ENCODE data around the gene EPHA6.

EPHA6 gene

GRCh38 chr3:96836153-96836915 is 21.9 kb downstream of the EPHA6 start:
- Histone ChIP-seq H3K36me3 (ENCODE audit: insufficient read depth, low read length) (no peaks in the 10 kb centered on the region), H3K4me3 (ENCODE audit: low read depth, low read length) (no peak overlapping the region), H3K27ac (ENCODE audit: low read depth, low read length) (no peak overlapping the region), H2AFZ (ENCODE audit: low read length, unreplicated experiment) (no peak overlapping the region), H3K27me3 (ENCODE audit: insufficient read depth, low read length) (no peaks in the 10 kb centered on the region), H3K4me1 (ENCODE audit: control insufficient read depth, insufficient read depth, low read length, unreplicated experiment) (no peaks in the 10 kb centered on the region), H3K79me2 (ENCODE audit: control insufficient read depth, insufficient read depth, low read length, unreplicated experiment) (no peaks in the 10 kb centered on the region)

- no peak overlapping the region for H3K27ac ChIP-seq (ENCODE audit: low read depth, low read length)
- H3K27me3 ChIP-seq (ENCODE audit: insufficient read depth, low read length), result peaks cover 8% of the 10 kb centered on the region; the same call in 1 of the 2 replicates
- no peaks in the 10 kb centered on the region for H3K79me2 ChIP-seq (ENCODE audit: control insufficient read depth, insufficient read depth, low read length, unreplicated experiment)
- no peaks in the 10 kb centered on the region for H3K4me1 ChIP-seq (ENCODE audit: control insufficient read depth, insufficient read depth, low read length, unreplicated experiment)
- no peaks in the 10 kb centered on the region for H3K36me3 ChIP-seq (ENCODE audit: insufficient read depth, low read length)
- H3K4me3 ChIP-seq (ENCODE audit: low read depth, low read length), result no peak overlapping the region
- H2AFZ ChIP-seq (ENCODE audit: low read length, unreplicated experiment), result no peak overlapping the region
Measured at GRCh38 chr3:96843505-96844203, 29.3 kb downstream of the EPHA6 start.

DNA sequence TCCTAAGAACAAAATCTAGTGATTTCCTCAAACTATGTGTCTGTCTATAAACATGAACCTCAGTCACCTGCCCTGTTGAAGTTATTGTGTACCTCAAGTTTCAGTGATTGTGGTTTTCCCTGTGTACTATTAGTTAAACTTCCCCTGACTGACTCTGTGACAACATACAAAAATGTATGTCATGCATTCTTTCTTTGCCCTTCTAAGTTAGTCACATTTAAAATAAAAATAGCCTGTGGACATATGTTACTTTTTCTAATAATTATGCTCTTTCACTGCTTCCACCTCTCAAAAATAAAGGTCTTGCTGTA is 29.8 kb downstream of the EPHA6 start:
- H3K4me3 ChIP-seq (ENCODE audit: low read depth, low read length), result no peak overlapping the region

DNA sequence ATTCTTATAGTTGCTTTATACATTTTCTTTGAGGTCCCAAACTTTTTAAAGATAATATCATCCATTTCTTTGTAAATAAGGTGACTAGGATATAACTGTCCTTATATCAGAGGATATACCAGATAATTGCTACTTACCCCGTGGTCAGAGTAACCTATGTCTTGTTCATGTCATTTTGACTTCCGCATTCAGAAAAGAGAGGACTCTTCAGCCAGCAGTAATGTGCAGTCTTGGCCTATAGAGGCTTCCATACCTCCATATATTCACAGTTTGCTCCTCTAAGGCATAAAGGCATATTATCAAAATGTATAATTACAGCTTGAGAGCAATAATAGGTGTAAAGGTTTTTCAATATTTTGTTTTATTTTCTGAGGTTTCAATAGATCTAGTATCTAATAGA is 38.5 kb downstream of the EPHA6 start:
- H3K27me3 ChIP-seq (ENCODE audit: insufficient read depth, low read length), result peaks cover 8% of the 10 kb centered on the region; the same call in 1 of the 2 replicates
- H3K79me2 ChIP-seq (ENCODE audit: control insufficient read depth, insufficient read depth, low read length, unreplicated experiment), result no peaks in the 10 kb centered on the region
- H3K4me1 ChIP-seq (ENCODE audit: control insufficient read depth, insufficient read depth, low read length, unreplicated experiment), result no peaks in the 10 kb centered on the region
- H2AFZ ChIP-seq (ENCODE audit: low read length, unreplicated experiment), result no peak overlapping the region
- no peak overlapping the region for H3K4me3 ChIP-seq (ENCODE audit: low read depth, low read length)
- no peaks in the 10 kb centered on the region for H3K36me3 ChIP-seq (ENCODE audit: insufficient read depth, low read length)
- no peak overlapping the region for H3K27ac ChIP-seq (ENCODE audit: low read depth, low read length)

More for the DNA sequence above, 29.8 kb downstream of the EPHA6 start:
- Histone ChIP-seq H3K79me2 (ENCODE audit: control insufficient read depth, insufficient read depth, low read length, unreplicated experiment) (no peaks in the 10 kb centered on the region), H3K27me3 (ENCODE audit: insufficient read depth, low read length) (peaks cover 8% of the 10 kb centered on the region; the same call in 1 of the 2 replicates), H3K27ac (ENCODE audit: low read depth, low read length) (no peak overlapping the region), H2AFZ (ENCODE audit: low read length, unreplicated experiment) (no peak overlapping the region), H3K36me3 (ENCODE audit: insufficient read depth, low read length) (no peaks in the 10 kb centered on the region), H3K4me1 (ENCODE audit: control insufficient read depth, insufficient read depth, low read length, unreplicated experiment) (no peaks in the 10 kb centered on the region)

DNA sequence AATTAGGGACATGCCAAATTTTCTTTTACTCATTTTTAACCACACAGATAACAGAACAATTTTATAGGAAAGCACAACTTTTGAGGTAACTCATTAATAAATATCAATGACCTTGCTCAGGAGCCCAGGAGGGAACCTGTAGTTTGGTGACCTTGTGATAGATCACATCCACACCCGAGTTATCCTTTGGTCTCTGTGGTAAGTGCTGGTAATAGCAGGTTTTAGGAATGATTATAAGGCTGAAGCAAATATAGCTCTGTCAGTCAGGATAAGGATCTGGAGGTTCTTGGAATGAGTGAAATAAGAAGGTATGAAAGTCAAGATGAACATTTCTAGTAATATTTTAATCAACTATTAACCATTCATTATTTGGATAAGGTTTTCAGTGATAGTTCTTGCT is 46.5 kb downstream of the EPHA6 start:
- peaks cover 13% of the 10 kb centered on the region; the same call in 1 of the 2 replicates for H3K27me3 ChIP-seq (ENCODE audit: insufficient read depth, low read length)
- no peaks in the 10 kb centered on the region for H3K36me3 ChIP-seq (ENCODE audit: insufficient read depth, low read length)
- no peak overlapping the region for H2AFZ ChIP-seq (ENCODE audit: low read length, unreplicated experiment)
- H3K79me2 ChIP-seq (ENCODE audit: control insufficient read depth, insufficient read depth, low read length, unreplicated experiment), result no peaks in the 10 kb centered on the region
- H3K27ac ChIP-seq (ENCODE audit: low read depth, low read length), result no peak overlapping the region
- no peaks in the 10 kb centered on the region for H3K4me1 ChIP-seq (ENCODE audit: control insufficient read depth, insufficient read depth, low read length, unreplicated experiment)
- H3K4me3 ChIP-seq (ENCODE audit: low read depth, low read length), result no peak overlapping the region

- Histone ChIP-seq H3K27ac (ENCODE audit: low read depth, low read length) (no peak overlapping the region), H3K4me3 (ENCODE audit: low read depth, low read length) (no peak overlapping the region), H3K36me3 (ENCODE audit: insufficient read depth, low read length) (no peaks in the 10 kb centered on the region), H3K79me2 (ENCODE audit: control insufficient read depth, insufficient read depth, low read length, unreplicated experiment) (no peaks in the 10 kb centered on the region), H3K27me3 (ENCODE audit: insufficient read depth, low read length) (0 out of 2 replicates have a peak, but pooled peaks cover 1% of the 10 kb centered on the region), H3K4me1 (ENCODE audit: control insufficient read depth, insufficient read depth, low read length, unreplicated experiment) (no peaks in the 10 kb centered on the region), H2AFZ (ENCODE audit: low read length, unreplicated experiment) (no peak overlapping the region)
Measured at GRCh38 chr3:96863129-96863740, 48.8 kb downstream of the EPHA6 start.

GRCh38 chr3:96865605-96866004 is 51.2 kb downstream of the EPHA6 start:
- Histone ChIP-seq H3K36me3 (ENCODE audit: insufficient read depth, low read length) (no peaks in the 10 kb centered on the region), H3K27ac (ENCODE audit: low read depth, low read length) (no peak overlapping the region), H3K27me3 (ENCODE audit: insufficient read depth, low read length) (no peaks in the 10 kb centered on the region), H2AFZ (ENCODE audit: low read length, unreplicated experiment) (no peak overlapping the region), H3K79me2 (ENCODE audit: control insufficient read depth, insufficient read depth, low read length, unreplicated experiment) (no peaks in the 10 kb centered on the region), H3K4me3 (ENCODE audit: low read depth, low read length) (no peak overlapping the region), H3K4me1 (ENCODE audit: control insufficient read depth, insufficient read depth, low read length, unreplicated experiment) (no peaks in the 10 kb centered on the region)

DNA sequence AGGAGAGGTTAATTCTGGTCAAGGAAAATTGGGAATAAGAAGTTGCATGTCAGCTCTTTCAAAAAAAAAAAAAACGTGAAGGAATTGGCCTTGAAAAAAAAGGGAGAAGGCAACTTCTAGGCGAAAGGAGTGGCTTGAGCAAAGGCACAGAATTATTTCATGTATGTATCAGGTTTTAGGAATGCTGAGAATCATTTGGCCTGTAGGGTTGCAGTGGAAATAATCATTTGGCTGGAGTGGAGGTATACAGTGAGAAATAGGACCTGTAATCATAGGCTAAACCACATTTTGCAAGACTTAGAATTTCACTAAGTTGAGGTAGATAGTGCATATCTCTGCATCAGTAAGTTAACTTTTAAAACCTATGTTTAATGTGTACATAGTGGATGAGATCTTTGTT is 54.9 kb downstream of the EPHA6 start:
- Histone ChIP-seq H3K36me3 (ENCODE audit: insufficient read depth, low read length) (no peaks in the 10 kb centered on the region), H3K4me3 (ENCODE audit: low read depth, low read length) (no peak overlapping the region), H3K79me2 (ENCODE audit: control insufficient read depth, insufficient read depth, low read length, unreplicated experiment) (no peaks in the 10 kb centered on the region), H3K27ac (ENCODE audit: low read depth, low read length) (no peak overlapping the region), H3K27me3 (ENCODE audit: insufficient read depth, low read length) (no peaks in the 10 kb centered on the region), H3K4me1 (ENCODE audit: control insufficient read depth, insufficient read depth, low read length, unreplicated experiment) (no peaks in the 10 kb centered on the region), H2AFZ (ENCODE audit: low read length, unreplicated experiment) (no peak overlapping the region)

GRCh38 chr3:96877510-96877909 is 63.1 kb downstream of the EPHA6 start:
- Histone ChIP-seq H3K27ac (ENCODE audit: low read depth, low read length) (no peak overlapping the region), H3K36me3 (ENCODE audit: insufficient read depth, low read length) (no peaks in the 10 kb centered on the region), H2AFZ (ENCODE audit: low read length, unreplicated experiment) (no peak overlapping the region), H3K4me1 (ENCODE audit: control insufficient read depth, insufficient read depth, low read length, unreplicated experiment) (no peaks in the 10 kb centered on the region), H3K79me2 (ENCODE audit: control insufficient read depth, insufficient read depth, low read length, unreplicated experiment) (no peaks in the 10 kb centered on the region), H3K4me3 (ENCODE audit: low read depth, low read length) (no peak overlapping the region), H3K27me3 (ENCODE audit: insufficient read depth, low read length) (no peaks in the 10 kb centered on the region)

GRCh38 chr3:96900031-96900430 is 85.6 kb downstream of the EPHA6 start:
- no peaks in the 10 kb centered on the region for H3K79me2 ChIP-seq (ENCODE audit: control insufficient read depth, insufficient read depth, low read length, unreplicated experiment)
- no peaks in the 10 kb centered on the region for H3K36me3 ChIP-seq (ENCODE audit: insufficient read depth, low read length)
- no peaks in the 10 kb centered on the region for H3K4me1 ChIP-seq (ENCODE audit: control insufficient read depth, insufficient read depth, low read length, unreplicated experiment)
- H3K4me3 ChIP-seq (ENCODE audit: low read depth, low read length), result no peak overlapping the region
- H2AFZ ChIP-seq (ENCODE audit: low read length, unreplicated experiment), result no peak overlapping the region
- no peak overlapping the region for H3K27ac ChIP-seq (ENCODE audit: low read depth, low read length)
- no peaks in the 10 kb centered on the region for H3K27me3 ChIP-seq (ENCODE audit: insufficient read depth, low read length)

GRCh38 chr3:96900566-96900965 is 86.2 kb downstream of the EPHA6 start:
- H3K79me2 ChIP-seq (ENCODE audit: control insufficient read depth, insufficient read depth, low read length, unreplicated experiment), result no peaks in the 10 kb centered on the region
- no peaks in the 10 kb centered on the region for H3K27me3 ChIP-seq (ENCODE audit: insufficient read depth, low read length)

More at GRCh38 chr3:96900566-96900965, 86.2 kb downstream of the EPHA6 start:
- H3K4me1 ChIP-seq (ENCODE audit: control insufficient read depth, insufficient read depth, low read length, unreplicated experiment), result no peaks in the 10 kb centered on the region
- H3K27ac ChIP-seq (ENCODE audit: low read depth, low read length), result no peak overlapping the region
- no peak overlapping the region for H3K4me3 ChIP-seq (ENCODE audit: low read depth, low read length)
- no peaks in the 10 kb centered on the region for H3K36me3 ChIP-seq (ENCODE audit: insufficient read depth, low read length)
- no peak overlapping the region for H2AFZ ChIP-seq (ENCODE audit: low read length, unreplicated experiment)

Measured in ACC112 (cell line).